GM12872 (cell line): ENCODE results near the gene NR3C2.

Experiments
- CTCF ChIP-seq: IDR thresholded peaks from 3 replicates; pipeline ENCODE4 v1.5.1; 2011; ENCODE audit warnings: low read depth, mild to moderate bottlenecking, low read length, moderate library complexity; ENCODE audit not compliant: insufficient read depth

NR3C2 gene

DNA sequence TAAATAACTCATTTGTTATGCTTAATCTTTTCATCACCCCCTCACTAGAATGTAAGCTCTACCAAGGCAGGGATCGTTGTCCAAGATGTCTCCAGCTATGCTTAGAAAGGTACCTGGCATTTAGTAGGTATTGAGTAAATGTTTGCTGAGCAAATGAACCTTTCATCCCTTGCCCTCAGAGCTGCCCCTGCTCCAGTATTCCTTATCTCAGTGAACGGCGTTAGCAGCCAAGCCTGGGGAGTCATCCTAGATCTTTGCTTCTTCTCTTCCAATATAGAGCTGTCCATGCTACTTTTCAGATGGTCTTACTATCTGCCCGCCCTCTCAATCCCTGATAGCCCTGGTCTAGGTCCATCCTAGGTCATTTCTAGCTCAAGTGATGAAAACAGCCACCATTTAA lies 188.4 kb downstream of the NR3C2 start:
- no peak for TF ChIP-seq CTCF

DNA sequence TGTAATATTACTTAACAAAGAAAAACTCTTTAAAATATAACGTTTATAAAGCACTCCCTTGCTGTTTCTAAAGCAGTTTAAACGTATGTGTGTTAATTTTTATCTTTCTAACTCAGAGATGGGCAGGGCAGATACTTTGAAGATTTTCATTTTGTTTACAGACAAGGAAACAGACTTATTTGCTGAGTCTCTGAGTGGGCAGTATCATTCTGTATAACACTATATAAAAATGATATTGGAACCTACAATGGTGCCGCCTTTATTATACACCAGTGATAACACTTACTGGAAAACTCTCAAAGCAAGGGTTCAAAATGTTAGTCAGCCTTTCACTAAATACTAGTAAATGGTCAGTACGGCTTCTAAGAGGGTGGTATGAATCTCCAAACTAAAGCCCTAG lies 193.4 kb downstream of the NR3C2 start:
- no peak for TF ChIP-seq CTCF

- TF ChIP-seq CTCF = no peak
These were observed 197.2 kb downstream of the NR3C2 start for GRCh38 chr4:148245015-148245414.

- TF ChIP-seq CTCF = no peak
These were observed 198.4 kb downstream of the NR3C2 start for GRCh38 chr4:148243837-148244236.

DNA sequence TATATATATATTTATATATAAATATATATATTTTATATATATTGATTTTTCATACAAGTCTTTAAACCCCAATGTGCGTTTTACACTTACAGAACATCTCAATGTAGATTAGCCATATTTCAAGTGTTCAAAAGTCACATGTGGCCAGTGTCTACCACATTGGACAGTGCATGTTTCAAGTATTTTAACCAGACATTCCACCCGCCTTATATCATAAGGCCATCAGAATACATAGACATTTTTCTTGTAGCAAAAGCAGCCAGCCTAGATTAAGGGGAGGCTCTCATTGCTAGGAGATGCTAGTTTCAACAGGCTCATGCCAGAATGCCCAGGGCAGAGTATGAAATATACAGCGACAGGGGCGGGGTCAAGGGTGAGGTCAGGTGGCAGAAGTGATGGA lies 202.0 kb downstream of the NR3C2 start:
- no peak for TF ChIP-seq CTCF

GRCh38 chr4:148239494-148239985 lies 202.7 kb downstream of the NR3C2 start:
- TF ChIP-seq CTCF = no peak

DNA sequence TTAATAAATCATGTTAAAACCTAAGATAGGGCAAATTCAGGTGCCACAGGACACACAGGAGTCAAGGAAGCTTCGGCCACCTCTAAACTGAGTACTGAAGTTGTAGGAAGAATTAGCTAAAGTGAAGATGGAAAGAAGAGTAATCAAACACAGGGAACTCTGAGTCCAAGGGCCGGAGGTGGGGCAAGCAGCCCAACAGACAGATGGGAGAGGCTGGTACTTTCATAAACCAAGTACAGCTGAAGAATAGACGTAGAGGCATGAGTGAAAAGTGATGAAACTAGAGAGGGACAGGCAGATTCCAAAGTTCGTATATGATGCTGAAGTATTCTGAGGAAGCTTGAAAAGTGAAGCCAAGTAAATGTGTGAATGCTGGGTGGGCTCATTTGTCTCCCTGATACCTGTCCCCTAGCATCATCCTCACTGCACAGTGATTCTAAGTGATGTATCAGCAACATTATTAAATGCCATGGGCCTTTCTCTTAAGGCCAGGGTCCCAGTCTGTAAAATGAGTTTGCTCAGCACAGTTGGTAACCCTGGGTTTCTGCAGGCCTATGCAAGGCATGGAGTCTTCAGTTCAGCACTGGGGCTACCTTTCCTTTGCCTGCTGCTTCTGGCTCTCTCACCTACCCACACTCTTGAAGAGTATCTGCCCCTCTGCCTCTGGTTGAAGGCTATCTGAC lies 203.3 kb downstream of the NR3C2 start:
- no peak for TF ChIP-seq CTCF
